GM12873 (cell line): Measurements from ENCODE around the gene GPX7.

Source experiments
- TF ChIP-seq, protein P1 (sequence below): IDR thresholded peaks from 2 replicates; pipeline ENCODE4 v1.5.1; 2012; ENCODE audit warnings: low read depth, mild to moderate bottlenecking, moderate library complexity, low read length, control low read depth; ENCODE audit not compliant: insufficient read depth; ENCODE audit errors: missing control alignments

Gene GPX7

DNA sequence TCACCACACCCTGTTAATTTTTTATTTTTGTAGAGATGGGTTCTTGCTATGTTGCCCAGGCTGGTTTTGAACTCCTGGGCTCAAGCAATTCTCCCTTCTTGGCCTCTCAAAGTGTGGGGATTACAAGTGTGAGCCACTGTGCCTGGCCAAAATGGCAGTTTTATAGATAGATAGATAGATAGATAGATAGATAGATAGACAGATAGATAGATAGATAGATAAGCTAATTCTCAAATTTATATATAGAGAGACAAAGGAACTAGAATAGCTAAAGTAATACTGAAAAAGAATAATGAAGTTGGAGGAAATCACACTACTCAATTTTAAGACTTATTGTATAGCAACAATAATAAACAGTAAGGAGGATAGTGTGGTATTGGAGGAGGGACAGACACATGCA, 51.9 kb downstream of the GPX7 start:
- TF ChIP-seq, protein P1, sequence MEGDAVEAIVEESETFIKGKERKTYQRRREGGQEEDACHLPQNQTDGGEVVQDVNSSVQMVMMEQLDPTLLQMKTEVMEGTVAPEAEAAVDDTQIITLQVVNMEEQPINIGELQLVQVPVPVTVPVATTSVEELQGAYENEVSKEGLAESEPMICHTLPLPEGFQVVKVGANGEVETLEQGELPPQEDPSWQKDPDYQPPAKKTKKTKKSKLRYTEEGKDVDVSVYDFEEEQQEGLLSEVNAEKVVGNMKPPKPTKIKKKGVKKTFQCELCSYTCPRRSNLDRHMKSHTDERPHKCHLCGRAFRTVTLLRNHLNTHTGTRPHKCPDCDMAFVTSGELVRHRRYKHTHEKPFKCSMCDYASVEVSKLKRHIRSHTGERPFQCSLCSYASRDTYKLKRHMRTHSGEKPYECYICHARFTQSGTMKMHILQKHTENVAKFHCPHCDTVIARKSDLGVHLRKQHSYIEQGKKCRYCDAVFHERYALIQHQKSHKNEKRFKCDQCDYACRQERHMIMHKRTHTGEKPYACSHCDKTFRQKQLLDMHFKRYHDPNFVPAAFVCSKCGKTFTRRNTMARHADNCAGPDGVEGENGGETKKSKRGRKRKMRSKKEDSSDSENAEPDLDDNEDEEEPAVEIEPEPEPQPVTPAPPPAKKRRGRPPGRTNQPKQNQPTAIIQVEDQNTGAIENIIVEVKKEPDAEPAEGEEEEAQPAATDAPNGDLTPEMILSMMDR: no peak

DNA sequence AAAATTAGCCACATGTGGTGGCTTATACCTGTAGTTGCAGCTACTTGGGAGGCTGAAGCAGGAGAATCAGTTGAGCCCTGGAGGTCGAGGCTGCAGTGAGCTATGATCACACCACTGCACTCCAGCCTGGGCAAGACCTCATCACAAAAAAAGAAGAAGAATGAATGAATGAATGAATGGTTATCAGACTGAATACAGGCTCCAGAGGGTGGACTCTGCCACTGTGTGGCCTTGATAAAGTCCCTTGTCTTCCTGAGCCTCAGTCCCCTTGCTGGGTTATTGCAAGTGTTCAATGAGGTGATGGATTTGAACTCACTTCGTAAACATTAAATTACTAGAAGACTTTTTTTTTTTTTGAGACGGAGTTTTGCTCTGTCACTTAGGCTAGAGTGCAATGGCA, 55.5 kb downstream of the GPX7 start:
- TF ChIP-seq, protein P1: no peak
